Measurements from ENCODE around the gene PRKCH.
A peak's percentile ranks its signal among the peaks of the same experiment; 100 is the strongest.
"Not testable (repeated sequence)": the region's sequence is repeated elsewhere in the genome, so short reads cannot be mapped to it uniquely, and the experiment has no call there.

Gene PRKCH

DNA sequence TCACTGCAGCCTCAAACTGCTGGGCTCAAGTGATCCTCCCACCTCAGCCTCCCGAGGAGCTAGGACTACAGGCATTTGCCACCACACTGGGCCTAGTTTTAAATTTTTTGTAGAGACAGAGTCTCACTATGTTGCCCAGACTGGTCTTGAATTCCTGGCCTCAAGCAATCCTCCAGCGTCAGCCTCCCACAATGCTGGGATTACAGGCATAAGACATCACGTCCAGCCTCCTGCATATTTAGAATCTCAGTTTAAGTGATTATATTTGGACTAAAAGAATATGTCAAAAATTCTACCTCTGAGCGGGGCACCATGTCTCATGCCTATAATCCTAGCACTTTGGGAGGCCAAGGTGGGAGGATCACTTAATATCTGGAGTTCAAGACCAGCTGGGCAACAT lies 12.7 kb upstream of the PRKCH start:
- not testable (repeated sequence) for DNase-seq

DNA sequence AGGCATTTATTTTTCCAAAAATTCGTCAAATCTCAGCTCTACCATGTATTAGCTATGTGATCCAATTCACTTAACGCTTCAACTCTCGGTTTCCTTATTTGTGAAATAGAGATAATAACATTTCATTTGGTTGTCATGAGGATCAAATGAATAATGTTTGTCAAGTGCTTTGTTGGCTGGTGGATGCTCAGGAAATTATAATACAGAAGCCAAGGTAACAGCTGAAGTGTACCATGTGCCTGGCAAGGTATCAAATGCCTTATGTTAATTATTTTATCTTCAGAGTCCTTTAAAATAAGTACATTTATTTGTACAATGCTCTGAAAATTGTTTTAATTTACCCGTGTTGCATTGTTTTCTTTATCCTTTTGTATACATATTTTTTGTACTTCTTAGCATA lies 6.1 kb upstream of the PRKCH start:
- no peak for DNase-seq

DNA sequence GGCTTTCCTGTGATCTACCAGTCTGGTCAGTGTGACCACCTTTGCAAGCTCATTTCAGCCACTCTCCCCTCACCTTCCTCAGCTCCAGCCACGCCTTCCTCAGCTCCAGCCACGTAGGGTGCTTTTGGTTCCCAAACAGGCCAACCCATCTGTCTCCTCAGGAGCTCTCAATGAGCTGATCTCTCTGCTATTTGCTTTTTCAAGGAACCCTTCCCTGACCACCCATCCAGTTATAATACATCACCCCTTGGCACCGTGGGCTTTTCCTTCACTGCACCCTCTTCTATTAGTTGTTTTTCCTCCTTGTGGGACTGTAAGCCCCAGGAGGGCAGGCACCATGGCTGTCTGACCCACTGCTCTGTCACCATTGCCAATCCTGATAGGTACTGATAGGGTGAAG lies 2.3 kb upstream of the PRKCH start:
- no peak for DNase-seq

DNA sequence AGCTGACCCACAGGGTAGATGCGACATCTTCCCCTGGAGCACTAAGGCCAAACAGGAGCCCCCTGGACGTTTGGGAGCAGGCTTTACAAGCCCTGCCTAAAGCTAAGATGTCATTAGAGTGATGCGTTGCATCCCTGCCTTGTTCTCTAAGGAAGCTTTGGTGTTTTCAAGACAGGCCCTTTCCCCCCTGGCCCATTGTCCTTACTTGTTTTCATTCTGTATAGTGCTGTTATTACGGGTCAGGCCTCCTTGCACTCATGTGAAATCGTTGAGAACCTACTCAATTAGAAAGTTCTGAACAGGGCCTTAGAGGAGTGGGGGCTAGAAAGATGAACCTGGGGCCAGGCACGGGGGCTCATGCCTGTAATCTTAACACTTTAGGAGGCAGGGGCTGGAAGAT lies 1.7 kb upstream of the PRKCH start:
- no peak for DNase-seq

DNA sequence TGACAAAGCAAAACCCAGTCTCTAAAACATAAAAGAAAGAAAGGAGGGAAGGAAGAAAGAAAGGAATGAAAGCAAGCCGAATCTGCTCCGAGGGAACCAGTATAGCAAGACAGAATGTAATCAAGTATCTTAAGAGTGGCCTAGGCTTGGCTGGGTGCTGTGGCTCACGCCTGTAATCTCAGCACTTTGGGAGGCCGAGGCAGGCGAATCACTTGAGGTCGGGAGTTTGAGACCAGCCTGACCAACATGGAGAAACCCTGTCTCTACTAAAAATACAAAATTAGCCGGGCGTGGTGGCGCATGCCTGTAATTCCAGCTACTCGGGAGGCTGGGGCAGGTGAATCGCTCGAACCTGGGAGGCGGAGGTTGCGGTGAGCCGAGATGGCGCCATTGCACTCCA lies 1.2 kb upstream of the PRKCH start:
- not testable (repeated sequence) for DNase-seq

DNA sequence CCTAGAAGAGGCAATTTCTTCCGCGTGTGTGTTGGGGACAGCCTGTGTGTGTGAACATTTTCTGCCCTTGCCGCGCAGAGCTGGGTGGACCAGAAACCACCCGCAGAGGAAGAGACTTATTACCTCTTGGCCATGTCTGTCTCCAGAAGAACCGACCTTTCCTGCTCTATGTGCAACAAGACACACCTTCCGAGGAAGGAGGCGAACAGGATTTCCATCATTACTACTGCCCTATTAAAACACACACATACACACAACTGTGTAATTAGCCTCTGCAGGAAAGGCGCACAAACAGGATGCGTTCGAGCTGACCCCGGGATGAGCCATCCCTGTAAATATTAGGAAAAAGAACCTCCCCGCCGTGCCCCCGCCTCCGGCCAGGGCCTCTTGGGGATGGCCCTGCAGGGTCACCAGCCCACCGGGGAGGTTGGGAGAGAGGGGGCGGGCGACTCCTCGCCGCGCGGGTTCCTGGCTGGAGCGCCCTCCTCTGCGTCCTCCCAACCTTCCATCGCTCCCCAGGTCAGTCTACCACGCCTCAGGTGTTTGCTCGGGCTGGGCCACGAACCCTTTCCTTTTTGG lies 484 bp upstream of the PRKCH start:
- no peak for DNase-seq

DNA sequence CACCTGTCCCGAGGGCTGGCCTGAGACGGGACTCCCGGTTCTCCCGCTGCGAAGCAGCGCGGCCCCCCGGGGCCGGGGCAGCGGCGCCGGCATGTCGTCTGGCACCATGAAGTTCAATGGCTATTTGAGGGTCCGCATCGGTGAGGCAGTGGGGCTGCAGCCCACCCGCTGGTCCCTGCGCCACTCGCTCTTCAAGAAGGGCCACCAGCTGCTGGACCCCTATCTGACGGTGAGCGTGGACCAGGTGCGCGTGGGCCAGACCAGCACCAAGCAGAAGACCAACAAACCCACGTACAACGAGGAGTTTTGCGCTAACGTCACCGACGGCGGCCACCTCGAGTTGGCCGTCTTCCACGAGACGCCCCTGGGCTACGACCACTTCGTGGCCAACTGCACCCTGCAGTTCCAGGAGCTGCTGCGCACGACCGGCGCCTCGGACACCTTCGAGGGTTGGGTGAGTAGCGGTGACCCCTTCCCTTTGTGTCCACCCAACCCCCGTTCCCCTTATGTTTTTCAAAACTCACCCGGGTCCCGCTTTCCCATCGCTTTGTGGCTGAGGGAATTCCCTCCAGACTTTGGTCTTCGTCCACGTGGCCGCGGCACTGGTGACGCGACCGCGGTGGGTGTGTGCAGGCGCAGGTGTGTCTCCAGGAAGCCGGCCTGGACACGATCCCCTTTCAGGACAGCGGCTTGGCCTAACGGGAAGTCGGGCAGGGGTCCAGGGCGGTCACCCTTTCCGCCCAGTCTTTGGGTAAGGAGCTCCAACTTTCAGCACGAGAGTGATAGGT lies 826 bp downstream of the PRKCH start:
- peak; percentile 21 for DNase-seq

DNA sequence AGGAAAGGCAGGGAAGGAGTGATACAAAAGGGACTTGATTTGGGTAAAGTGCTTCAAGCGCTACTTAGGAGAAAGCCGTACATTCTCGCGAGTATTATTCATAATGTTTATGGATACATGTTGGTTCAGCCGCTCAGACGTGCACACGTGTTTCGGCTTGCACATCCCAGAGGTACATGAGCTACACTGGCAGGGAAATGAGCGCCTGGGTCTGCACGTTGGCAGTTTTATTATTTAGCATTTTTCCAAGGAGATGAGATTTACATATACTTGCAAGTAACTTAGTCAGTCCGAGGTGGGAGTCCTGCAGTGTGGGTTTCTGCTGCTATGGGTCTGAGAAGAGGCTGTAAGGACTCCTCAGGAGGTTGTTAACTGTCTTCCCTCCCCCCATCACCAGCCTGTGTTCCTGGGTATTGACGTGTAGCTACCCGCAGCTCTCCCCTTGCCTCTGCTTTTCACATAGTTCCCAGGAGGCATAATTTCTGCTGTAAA lies 1.5 kb downstream of the PRKCH start:
- DNase-seq: peak; percentile 34

DNA sequence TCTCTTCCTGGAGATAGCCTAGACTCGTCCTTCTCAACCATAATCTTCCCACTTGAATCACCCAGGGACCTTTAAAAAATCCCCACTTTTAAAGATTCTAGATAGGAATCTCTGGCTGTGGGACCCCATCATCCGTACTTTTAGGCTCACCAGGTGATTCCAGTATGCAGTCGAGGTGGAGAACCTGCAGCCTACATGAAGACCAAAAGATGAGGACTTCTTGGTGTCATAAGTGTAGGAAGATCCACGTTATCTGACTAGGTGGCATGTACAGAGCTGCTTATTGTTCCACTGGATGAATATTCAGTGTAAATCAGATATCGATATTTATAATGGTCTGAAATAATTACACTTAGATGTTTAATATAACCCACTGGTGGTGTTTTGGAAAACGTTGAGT lies 2.6 kb downstream of the PRKCH start:
- DNase-seq: no peak

DNA sequence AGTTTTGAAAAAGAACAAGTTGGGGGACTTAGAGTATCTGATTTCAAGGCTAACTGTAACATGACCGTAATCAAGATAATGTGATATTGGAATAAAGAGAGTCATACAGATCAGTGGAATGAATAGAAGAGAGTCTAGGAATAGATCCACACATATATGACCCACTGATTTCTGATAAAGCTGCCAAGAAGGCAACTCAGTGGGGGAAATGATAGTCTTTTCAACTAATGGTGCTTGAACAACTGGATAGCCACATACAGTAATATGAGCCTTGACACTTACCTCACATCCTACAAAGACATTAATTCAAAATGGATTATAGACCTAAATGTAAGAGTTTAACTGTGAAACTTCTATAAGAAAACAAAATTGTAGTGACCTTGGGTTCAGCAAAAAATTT lies 3.8 kb downstream of the PRKCH start:
- no peak for DNase-seq

DNA sequence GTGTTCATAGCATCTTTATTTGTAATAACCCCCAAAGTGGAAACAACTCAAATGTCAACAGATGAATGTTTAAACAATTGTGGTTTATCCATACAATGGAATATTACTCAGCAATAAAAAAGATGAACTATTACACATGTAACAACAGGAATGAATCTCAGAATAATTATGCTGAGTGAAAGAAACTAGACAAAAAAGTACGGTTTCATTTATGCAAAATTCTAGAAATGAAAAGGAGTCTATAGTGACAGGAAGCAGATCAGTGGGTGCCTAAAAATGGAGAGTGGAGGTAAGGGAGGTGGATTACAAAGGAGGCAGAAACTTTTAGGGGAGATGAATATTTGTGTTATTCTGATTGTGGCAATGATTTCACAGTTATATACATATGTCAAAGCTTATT lies 4.8 kb downstream of the PRKCH start:
- DNase-seq: no peak

DNA sequence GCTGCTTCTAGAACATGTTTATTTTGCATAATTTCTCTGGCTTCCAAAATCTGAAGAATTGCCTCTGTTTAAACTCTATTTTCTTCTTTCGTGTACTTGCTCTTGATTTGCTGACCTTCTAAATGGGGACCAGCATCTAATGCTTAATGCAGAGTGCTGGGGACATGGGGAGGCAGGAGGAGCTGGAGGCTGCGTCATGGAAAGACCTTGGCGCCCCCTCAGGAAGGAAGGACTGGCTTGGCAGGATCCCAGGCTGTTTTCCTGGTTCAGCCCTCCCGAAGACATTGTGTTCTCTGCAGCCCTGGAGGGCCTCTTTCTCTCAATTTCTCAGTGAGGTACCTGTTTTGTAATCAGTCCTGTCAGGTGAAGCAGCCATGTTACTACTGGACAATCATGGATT lies 5.5 kb downstream of the PRKCH start:
- no peak for DNase-seq

DNA sequence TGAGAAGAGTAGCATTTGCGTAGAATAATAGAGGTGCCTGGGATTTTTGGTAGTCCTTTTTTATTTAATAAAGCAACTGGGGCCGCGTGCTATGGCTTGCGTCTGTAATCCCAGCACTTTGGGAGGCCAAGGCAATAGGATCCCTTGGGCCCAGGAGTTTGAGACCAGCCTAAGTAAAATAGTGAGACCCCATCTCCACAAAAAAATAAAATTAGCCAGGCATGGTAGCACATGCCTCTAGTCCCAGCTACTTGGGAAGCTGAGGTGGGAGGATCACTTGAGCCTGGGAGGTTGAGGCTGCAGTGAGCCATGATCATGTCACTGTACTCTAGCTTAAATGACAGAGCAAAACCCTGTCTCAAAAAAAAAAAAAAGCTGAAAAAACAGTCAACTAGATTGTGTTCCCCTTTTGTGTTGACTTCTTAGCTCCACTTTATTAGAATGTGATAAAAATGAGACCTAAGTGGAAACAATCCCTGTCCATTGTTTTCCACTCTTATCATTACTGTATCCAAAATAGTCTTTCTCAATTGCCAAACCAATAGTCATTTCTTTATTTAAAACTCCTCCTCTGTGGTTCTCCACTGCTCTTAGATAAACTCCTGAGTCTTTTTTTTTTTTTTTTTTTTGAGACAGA lies 7.4 kb downstream of the PRKCH start:
- DNase-seq: no peak

DNA sequence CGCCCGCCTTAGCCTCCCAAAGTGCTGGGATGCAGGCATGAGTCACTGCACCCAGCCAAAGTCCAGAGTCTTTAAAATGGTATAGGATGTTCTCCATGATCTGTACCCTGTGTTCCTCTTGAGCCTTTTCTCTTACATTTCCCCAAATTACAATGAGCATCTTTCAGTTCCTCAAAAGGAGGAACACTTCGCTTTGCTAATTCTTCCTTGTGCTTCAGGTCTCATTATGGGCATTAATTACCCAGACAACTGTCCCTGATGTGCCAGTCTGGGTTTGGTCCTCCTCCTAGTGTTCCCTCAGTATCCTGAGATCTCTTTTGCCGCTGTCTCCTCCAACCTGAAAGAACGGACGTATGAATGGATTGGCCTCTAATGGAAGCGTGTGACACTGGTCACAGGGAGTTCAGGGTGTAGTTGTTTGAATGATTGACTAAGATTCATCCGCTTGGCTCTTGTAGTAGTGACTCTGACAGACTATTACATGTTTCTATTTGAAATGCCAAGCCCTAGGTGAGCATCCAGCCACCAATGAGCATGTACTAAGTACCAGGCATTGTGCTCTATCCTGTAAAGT lies 8.2 kb downstream of the PRKCH start:
- no peak for DNase-seq

DNA sequence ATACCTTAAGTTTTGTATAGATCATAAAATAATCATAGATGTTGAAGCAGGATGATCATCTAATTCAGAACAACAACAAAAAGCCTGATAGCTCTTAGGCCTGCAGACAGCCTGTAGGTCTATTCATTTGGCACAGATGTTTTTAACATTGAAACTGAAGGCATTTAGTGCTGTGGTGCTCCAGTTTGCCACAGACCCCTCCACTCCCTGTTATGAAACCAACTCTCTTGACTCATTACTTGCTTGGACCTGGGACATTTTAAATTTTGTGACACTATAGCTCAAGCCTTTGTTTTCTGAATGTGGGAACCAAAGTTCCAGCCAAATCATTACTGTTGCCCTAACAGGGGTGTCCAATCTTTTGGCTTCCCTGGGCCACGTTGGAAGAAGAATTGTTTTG lies 9.1 kb downstream of the PRKCH start:
- DNase-seq: no peak

DNA sequence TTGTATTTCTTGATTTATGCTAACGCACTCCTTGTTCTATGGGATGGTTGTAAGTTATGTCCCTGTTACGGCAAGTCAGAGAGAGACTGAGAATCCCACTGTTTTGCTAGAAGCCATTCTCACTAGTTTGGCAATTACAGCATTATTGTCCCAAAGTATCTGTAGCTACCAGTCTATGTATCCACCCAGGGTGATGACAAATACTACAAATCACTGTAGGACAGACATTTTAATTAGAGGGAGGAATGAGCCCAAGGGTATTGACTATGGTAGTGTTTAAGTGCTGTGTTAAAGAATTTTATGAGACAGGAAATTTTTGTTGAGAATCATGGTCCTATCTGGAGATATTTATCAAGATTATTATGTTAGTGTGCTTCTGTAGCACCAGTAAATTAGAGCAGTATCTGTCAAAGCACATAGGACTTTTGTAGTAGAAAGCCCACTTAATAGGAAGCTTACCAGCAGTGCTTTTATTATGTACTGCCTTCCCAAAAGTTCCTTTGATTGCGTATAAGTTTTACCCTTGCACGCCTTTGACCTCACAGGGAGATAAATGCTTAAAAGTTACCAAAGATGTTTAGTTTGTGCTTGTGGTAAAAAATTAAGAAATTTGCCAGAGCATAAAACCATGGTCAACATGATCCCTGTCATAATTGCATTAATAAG lies 10.7 kb downstream of the PRKCH start:
- no peak for DNase-seq

DNA sequence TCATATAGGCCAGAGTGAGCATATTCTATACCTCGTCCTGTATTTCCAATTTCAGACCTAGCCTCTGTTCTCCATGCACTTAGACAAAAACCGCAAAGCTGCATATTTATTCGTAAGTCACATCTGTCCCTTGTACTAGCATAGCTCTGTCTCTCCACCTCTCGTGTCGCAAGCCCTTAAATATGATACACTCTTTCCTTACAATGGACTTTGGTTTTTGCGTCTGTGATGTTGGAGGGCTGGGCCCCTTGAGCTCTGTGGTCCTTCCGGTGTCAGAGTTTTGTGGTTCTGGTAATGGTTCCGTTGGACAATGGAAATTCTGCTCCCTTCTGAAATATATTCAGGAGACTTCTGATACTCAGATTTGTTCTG lies 11.3 kb downstream of the PRKCH start:
- no peak for DNase-seq

DNA sequence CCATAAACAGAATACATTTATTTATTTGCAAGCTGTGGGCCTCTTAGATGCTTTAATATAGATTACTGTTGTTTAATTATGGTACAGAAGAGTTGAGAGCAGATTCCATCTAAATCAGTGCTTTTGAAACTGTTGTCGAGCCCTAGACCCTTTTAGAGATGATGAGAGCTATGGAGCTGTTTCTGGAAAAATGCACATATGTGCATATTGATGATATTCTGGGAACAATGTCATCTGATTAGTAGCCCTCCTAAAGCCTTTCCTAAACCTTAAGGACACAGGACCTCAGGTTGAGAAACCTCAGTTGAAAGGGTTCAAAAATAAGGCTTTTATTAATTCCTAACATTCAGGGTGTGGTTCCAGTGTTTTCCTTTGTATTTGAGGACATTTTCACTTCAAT lies 11.7 kb downstream of the PRKCH start:
- DNase-seq: no peak

DNA sequence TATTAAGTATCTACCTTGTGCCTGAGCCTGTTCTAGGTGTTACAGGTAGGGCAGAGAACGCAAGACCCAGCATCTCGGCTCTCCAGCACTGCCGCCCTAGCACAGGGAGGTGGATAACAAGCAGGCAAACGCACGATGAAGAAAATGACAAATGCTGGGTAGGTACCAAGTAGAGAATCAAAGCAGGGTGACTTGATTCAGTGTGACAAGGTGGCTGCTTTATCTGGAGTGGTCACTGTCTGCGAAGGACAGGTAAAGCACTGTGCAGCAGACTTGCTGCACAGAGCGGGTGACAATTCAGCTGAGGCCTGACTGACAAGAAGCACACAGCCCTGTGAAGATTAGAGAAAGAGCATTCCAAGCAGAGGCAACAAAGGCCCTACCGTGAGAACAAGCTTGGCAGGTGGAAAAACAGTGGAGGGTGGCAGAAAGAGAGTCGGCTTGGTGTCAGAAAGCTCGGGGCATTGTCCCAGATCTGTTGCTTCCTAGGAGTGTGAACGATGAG lies 12.9 kb downstream of the PRKCH start:
- no peak for DNase-seq

DNA sequence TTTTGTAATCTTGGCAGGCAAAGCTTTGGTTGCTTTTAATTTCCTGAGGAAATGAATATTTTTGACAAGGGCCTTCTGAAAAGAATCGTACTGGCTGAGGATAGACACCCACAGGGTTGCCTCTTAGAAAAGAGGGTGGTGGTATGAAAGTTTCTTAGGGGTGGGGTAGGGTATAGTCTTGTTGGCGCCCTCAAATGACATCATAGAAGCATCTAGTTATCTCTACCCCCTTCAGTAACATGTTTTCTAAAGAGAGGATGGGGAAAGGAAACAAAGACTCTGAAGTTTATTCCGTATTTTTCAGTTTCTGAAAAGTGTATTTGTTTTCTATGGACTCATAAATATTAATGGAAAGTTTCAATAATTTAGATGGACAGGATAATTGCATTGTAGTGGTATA lies 13.7 kb downstream of the PRKCH start:
- no peak for DNase-seq

DNA sequence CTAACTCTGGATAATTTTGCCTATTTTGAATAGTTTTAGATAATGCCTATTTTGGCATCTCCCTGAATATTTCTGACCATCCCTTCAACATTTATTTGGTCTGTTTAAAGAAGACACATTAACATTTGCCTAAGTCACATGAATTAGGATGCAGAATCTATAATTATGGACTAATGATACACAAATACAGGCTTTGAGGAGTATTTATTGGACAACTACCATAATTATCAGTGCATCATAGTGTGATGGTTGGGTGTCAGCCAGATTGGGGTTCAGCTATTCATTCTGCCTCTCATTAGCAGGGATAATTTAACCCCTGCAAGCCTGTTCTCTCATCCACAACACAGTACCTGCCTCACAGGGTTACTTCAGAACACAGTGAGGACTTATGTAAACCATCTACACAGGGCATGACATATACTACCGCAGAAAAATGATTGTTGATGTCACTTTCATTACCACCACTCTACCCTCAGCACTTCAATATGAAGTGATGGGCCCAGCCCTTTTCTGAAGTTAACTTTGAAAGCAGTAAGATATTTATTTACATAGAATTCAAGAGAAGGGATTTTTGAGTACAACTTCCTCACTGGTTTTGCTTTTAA lies 14.4 kb downstream of the PRKCH start:
- DNase-seq: no peak

DNA sequence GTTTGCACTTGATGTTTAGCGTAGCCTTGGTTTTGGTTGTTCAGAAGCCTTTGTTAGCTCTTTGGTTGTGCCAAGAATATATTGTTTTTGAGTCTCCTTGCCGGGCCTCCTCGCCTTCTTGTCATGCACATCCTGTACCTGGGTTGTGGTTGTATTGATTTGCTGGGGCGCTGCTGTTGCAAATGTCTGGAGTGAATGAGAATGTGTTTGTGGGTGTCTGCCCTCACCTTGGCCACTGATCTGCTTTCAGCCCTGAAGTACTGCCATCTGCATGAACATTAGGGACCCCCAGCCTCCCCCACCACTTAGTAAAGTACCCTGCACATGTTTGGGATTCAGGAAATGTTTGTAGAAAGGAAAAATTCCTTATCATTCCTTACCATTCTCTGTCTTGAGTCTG lies 16.5 kb downstream of the PRKCH start:
- peak; percentile 62 for DNase-seq

DNA sequence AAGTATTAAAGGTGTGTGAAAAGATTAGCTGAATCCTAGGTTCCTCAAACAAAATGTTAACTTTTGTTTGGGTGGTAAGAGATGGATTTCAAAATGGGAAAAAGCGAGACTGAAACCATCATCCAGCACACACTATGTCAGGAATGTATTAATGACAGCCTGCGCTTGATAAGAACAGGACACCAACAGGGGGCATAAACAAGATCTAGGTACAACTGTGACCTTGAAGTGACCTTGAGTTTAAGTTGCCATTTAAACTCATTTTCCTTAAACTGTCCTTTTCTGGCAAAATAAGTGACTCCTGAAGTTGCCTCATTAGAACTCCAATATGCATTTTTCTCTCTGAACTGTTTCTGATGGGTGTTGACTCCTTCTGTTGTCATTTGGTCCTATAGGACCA lies 17.1 kb downstream of the PRKCH start:
- no peak for DNase-seq

Measured in stimulated activated naive CD4-positive, alpha-beta T cell treated with Interleukin-2 at 50 U/mL for 16 hours (primary cell).